HepG2 (cell line): ENCODE results near the gene BET1. TPM values are rescaled to one million over a fixed set of nuclear protein-coding genes. Genes with fewer than 3 reads are reported as not detected.

Experiments
- ATAC-seq: fragments of 200-7000 bp; cut with Tn5 transposase; 3 replicates; pipeline ENCODE4 v1.9.1; 2020; ENCODE audit warnings: mild to moderate bottlenecking, moderate library complexity
- BruUV-seq: library from RNA; stranded (reverse); fragments of 400-500 nt; replicated peaks from 2 replicates; lab custom pipeline; 2021; lab: Mats Ljungman, UMichigan
- CTCF ChIA-PET: fragments of 300-600 bp; formaldehyde crosslinking; extraction: SDS; loops from one replicate; lab custom pipeline; 2021; ENCODE audit warnings: low total read pairs, inconsistent platforms, low intra/inter-chr PET ratio; lab: Yijun Ruan, JAX
- POLR2A ChIA-PET: fragments of 350-600 bp; sonication (Branson Sonifier 250); formaldehyde crosslinking; loops from one replicate; lab custom pipeline; 2020; ENCODE audit warnings: antibody characterized with exemption, inconsistent platforms; lab: Yijun Ruan, JAX
- DNase-seq: peaks from one replicate; pipeline ENCODE4 v3.0.0-alpha.2; 2015; ENCODE audit warnings: low spot score
- FAIRE-seq: peaks from 3 replicates; lab custom pipeline; 2011; peaks lifted over from hg19 to GRCh38; lab: Jason Lieb, UNC
- H2AFZ ChIP-seq: one replicate; pipeline ENCODE4 v1.6.1; 2011; ENCODE audit warnings: low read length, inconsistent platforms
- H3K27ac ChIP-seq: fragments of 300-600 bp; 3 replicates; pipeline ENCODE4 v1.8.0; 2011; ENCODE audit warnings: mixed run types, mild to moderate bottlenecking, mixed read lengths, low read length, inconsistent platforms; ENCODE audit not compliant: insufficient read depth; ENCODE audit errors: extremely low read length
- H3K27me3 ChIP-seq, 2 experiments: fragments of 200-600 bp in 1 of 2; 2 replicates in 1 of 2; 3 replicates in 1 of 2; pipeline versions ENCODE4 v1.6.0 to v1.8.0; 2011; ENCODE audit warnings: low read length in 2 of 2, mild to moderate bottlenecking in 2 of 2, moderate library complexity in 2 of 2, inconsistent platforms in 1 of 2; ENCODE audit not compliant: insufficient read depth in 2 of 2, control insufficient read depth in 1 of 2
- H3K36me3 ChIP-seq, 2 experiments: fragments of 200-600 bp in 1 of 2; replicated peaks in 1 of 2; 2 replicates in 1 of 2; 3 replicates in 1 of 2; pipeline versions ENCODE4 v1.5.1 to v1.8.0; 2011; ENCODE audit warnings: low read length in 2 of 2, inconsistent platforms in 1 of 2; ENCODE audit not compliant: insufficient read depth in 2 of 2, control insufficient read depth in 1 of 2
- H3K4me1 ChIP-seq: 2 replicates; pipeline ENCODE4 v1.5.1; 2012; ENCODE audit warnings: low read length, inconsistent platforms; ENCODE audit not compliant: insufficient read depth
- H3K4me2 ChIP-seq: 2 replicates; pipeline ENCODE4 v1.6.0; 2011; ENCODE audit warnings: low read depth, low read length, inconsistent platforms
- H3K4me3 ChIP-seq, 3 experiments: fragments of 200-600 bp in 1 of 3; sonication (generic), shearing (Covaris generic) in 1 of 3; replicated peaks in 1 of 3; 2 replicates each; pipeline ENCODE4 v1.5.1; 2011 to 2016; ENCODE audit warnings: low read length in 3 of 3, inconsistent platforms in 2 of 3, low read depth in 2 of 3, mild to moderate bottlenecking in 2 of 3, control low read depth in 1 of 3, mixed read lengths in 1 of 3; ENCODE audit not compliant: insufficient read depth in 1 of 3
- H3K79me2 ChIP-seq: one replicate; pipeline ENCODE4 v1.6.1; 2011; ENCODE audit warnings: low read length, inconsistent platforms; ENCODE audit not compliant: insufficient read depth
- H3K9ac ChIP-seq: 2 replicates; pipeline ENCODE4 v1.6.0; 2011; ENCODE audit warnings: mild to moderate bottlenecking, low read depth, low read length, inconsistent platforms; ENCODE audit not compliant: insufficient read depth
- H3K9me3 ChIP-seq: 2 replicates; pipeline ENCODE4 v1.5.1; 2012; ENCODE audit warnings: mild to moderate bottlenecking, low read length
- H4K20me1 ChIP-seq: 2 replicates; pipeline ENCODE4 v1.6.0; 2011; ENCODE audit warnings: inconsistent platforms, mild to moderate bottlenecking, low read length, moderate library complexity; ENCODE audit not compliant: insufficient read depth
- GATA4 ChIP-seq: sonication (generic); IDR thresholded peaks from 2 replicates; pipeline ENCODE4 v1.6.1; 2016; ENCODE audit warnings: antibody characterized with exemption, low read depth, borderline replicate concordance
- REST ChIP-seq, 2 experiments: IDR thresholded peaks; 2 replicates each; pipeline ENCODE4 v1.6.1; 2011 to 2012; ENCODE audit warnings: low read length in 2 of 2, borderline replicate concordance in 1 of 2, low read depth in 1 of 2, mild to moderate bottlenecking in 1 of 2, moderate library complexity in 1 of 2
- ZNF318 ChIP-seq: sonication (generic); formaldehyde crosslinking; IDR thresholded peaks from 2 replicates; pipeline ENCODE4 v1.4.0; 2020; ENCODE audit warnings: mild to moderate bottlenecking, missing genetic modification reagents
- ZNF883 ChIP-seq: sonication (generic); formaldehyde crosslinking; IDR thresholded peaks from 2 replicates; pipeline ENCODE4 v1.5.1; 2020; ENCODE audit warnings: mild to moderate bottlenecking, missing genetic modification reagents; ENCODE audit errors: not compliant biosample characterization
- WGBS: methylation state at CpG from one replicate; pipeline ENCODE4 v1.1.6; 2017; ENCODE audit warnings: low lambda C conversion rate; 5-methylcytosine and 5-hydroxymethylcytosine counted together
- in situ Hi-C: cut with HindIII; loops from 2 replicates; pipeline ENCODE4 v1.10.0; 2017; ENCODE audit warnings: low pct_unique_long_range_greater_than_20kb; ENCODE audit not compliant: extremely low pct_ligation_motif_present
- intact Hi-C: fragments of 100-400 bp; cut with micrococcal nuclease; formaldehyde crosslinking; loops from one replicate; pipeline ENCODE4 v1.10.0; 2022; ENCODE audit not compliant: unreplicated experiment
- polyA plus RNA-seq, 8 experiments: library from polyadenylated mRNA; depleted of rRNA in 3 of 8; stranded (reverse) in 7 of 8; unstranded in 1 of 8; fragments of >200 nt; fragmentation: Illumina TruSeq in 4 of 8; extraction: Trizol in 4 of 8; gene quantifications; 2 replicates each; pipeline versions ENCODE4 v1.2.1 to v1.2.3, GENCODE V29; 2011 to 2016; ENCODE audit warnings: low read depth in 4 of 8, missing spikeins in 1 of 8, mixed read lengths in 1 of 8; ENCODE audit not compliant: insufficient read depth in 1 of 8
- total RNA-seq, 5 experiments: library from RNA; depleted of rRNA; stranded (reverse); fragments of >200 nt; fragmentation: Illumina TruSeq; extraction: Trizol; gene quantifications; 2 replicates each; pipeline ENCODE4 v1.2.3, GENCODE V29; 2016; ENCODE audit warnings: low read depth in 1 of 5

Gene BET1
- total and polyA plus RNA-seq, 2 of the 13 experiments (the other 11 are each of a cell fraction or from before 2014, with no cell fraction given): 23.8 to 33.7 TPM

- no peaks in the 10 kb centered on the region for H3K27me3 ChIP-seq
- no peaks in the 10 kb centered on the region for H3K36me3 ChIP-seq
- no peak for DNase-seq
- WGBS: 8% methylated on average over 2 of the region's 2 CpGs
- FAIRE-seq: no peak
- TF ChIP-seq ZNF318 (CRISPR knock-in tag): no peak
- no peak for TF ChIP-seq GATA4
- no peak for TF ChIP-seq ZNF883 (CRISPR knock-in tag)
- TF ChIP-seq REST (IDR thresholded peaks at IDR 0.05; ENCODE audit: borderline replicate concordance in 1 of 2, low read depth in 1 of 2, low read length in 2 of 2): no peak
- in situ Hi-C loops: no loop called here
- H3K9me3 ChIP-seq: no peaks in the 10 kb centered on the region
- H3K9ac ChIP-seq: no peak overlapping the region
- H3K4me1 ChIP-seq: no peaks in the 10 kb centered on the region
- H2AFZ ChIP-seq: no peak overlapping the region
- intact Hi-C loops: no loop called here
- ATAC-seq: no peak
- no peak overlapping the region for H3K27ac ChIP-seq
- H3K4me3 ChIP-seq: no peak overlapping the region
- POLR2A ChIA-PET: no interaction called here
- no TSS peak for BruUV-seq
- no peak overlapping the region for H3K4me2 ChIP-seq
- H4K20me1 ChIP-seq: no peaks in the 10 kb centered on the region
- CTCF ChIA-PET: no interaction called here
- H3K79me2 ChIP-seq: no peaks in the 10 kb centered on the region
These were observed 35.1 kb downstream of the BET1 start for GRCh38 chr7:93968911-93969620.
